ENCODE measurements around the gene GPRC6A.

Gene GPRC6A

GRCh38 chr6:116762235-116762634 lies 66.6 kb downstream of the GPRC6A start:
- DNase-seq (ENCODE audit: low read depth): no peak
- no peak overlapping the region for H3K4me3 ChIP-seq (ENCODE audit: low read depth, low read length)
- no peak for TF ChIP-seq CTCF (IDR thresholded peaks at IDR 0.05; ENCODE audit: low read depth, low read length, missing control alignments)
- in situ Hi-C loops (cut with HindIII; ENCODE audit: low sequenced_read_pairs): no loop called here

DNA sequence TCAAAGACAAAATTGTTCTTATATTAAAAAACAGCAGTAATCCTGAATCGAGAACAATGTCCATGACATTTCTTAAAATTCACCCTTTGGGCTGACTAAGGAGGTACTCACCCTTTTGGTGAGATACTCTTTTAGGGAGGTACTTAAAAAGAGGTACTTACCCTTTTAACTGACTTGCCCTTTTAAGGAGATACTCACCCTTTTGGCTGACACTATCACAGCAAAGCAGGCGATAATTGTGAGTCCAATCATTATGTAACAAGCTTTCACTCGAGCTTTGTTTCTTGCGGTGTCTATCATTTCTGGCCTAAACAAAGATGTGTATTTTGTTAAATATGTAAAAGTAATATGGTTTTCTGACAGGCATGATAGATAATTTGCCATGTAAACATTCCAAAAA lies 67.1 kb downstream of the GPRC6A start:
- in situ Hi-C loops (cut with HindIII; ENCODE audit: low sequenced_read_pairs): no loop called here
- no peak for DNase-seq (ENCODE audit: low read depth)
- TF ChIP-seq CTCF (IDR thresholded peaks at IDR 0.05; ENCODE audit: low read depth, low read length, missing control alignments): no peak
- H3K4me3 ChIP-seq (ENCODE audit: low read depth, low read length): no peak overlapping the region

DNA sequence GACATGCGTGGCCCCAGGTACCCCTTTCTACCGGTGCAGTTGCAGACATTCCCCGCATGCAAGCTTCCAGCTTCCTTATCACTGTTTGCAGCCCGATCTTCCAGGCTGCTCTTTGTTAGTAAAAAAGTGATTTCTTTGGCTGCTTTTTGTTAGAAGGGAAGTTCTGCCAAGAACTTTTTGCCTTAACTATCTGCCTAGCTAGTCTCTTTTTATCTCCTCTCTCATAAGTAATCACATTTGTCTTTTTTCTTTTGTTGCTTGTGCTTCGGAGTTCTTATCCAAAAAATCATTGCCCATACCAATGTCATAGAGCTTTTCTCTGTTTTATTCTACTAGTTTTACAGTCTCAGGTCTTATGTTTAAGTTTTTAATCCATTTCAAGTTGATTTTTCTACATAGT lies 83.7 kb downstream of the GPRC6A start:
- no peak overlapping the region for H3K4me3 ChIP-seq (ENCODE audit: low read depth, low read length)
- DNase-seq (ENCODE audit: low read depth): no peak
- no peak for TF ChIP-seq CTCF (IDR thresholded peaks at IDR 0.05; ENCODE audit: low read depth, low read length, missing control alignments)
- in situ Hi-C loops (cut with HindIII; ENCODE audit: low sequenced_read_pairs): no loop called here

All from astrocyte of the cerebellum (primary cell).